Activated CD8-positive, alpha-beta memory T cell treated with anti-CD3 and anti-CD28 coated beads, Interleukin-2, amount 50 U/mL, for 24 hours (primary cell): ENCODE measurements around the gene CFHR1.
"Not testable (repeated sequence)": the region's sequence is repeated elsewhere in the genome, so short reads cannot be mapped to it uniquely, and the experiment has no call there.

ENCODE experiments used
- DNase-seq: peaks from one replicate; pipeline ENCODE4 v3.0.0-alpha.2; 2020; ENCODE audit errors: extremely low read depth

Gene CFHR1

DNA sequence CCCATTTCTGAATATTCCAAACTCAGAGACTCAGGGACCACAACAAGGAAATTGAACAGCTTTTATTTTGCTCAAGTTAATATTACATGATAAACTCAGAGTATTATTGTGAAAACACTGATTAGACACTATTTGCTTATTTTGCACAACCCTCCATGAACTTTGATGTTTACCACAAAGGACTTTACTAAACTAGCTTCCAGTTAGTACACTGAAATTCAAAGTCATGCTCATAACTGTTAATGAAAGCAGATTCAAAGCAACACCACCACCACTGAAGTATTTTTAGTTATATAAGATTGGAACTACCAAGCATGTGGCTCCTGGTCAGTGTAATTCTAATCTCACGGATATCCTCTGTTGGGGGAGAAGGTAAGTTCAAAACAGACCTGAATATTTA is at the start of gene CFHR1:
Gene CFHR1, plus strand, starts transcription at position 201 of the 400 bp plus-strand sequence. Its CDS starts 114 bp downstream, at position 315.
- not testable (repeated sequence) for DNase-seq

DNA sequence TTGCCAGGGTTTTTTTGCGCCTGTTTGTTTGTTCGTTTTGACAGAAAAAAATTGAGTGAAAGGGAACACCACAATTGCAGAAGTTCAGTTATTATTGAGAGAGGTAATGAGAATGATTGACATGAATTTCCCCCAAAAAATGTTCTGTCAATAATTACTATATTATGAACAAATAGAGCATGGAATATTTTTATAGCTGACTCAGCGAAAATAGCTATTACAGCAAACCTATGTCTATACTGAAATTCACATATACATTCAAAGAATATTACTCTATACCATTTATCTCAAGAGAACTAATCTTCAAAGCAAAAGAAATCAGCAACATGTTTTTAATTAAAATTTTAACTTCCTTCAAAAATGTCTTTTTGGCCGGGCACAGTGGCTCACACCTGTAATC is 49.7 kb upstream of the CFHR1 start:
- DNase-seq, result not testable (repeated sequence)

DNA sequence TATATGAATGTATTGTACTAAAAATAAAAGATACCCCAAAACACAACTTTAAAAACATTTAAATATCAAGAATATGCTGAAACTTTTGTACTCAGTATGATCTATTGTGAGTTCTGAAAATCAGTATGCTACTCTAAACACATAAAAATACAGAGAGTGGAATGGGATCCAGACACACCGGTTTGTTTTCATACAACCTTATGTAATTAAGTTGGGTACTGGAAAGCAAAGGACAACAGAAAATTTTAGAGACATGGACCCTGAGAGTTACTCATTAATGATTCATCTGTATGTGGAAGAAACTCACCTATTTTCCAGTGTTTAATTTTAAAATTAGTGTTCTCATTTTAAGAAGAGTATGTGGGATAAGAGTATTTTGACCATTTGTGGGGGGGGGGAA is 45.8 kb upstream of the CFHR1 start:
- no peak for DNase-seq

DNA sequence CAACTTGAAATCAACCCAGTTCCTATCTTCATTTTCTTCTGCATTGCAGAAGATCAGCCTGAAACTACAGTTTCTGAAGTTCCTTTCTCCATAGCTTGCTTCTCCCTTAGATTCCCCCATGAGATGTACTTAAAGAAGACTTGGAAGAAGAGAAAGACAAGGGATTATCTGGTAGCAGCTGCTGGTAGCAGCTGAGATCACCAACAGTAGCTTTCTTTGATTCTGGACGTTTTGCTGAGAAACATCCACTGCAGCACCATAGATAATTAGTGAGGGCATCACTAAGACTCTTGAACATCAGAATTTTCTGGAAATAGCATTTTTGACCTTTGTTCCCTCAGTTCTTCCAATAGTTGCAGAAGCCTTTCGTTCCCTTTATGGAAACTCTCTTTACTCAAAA is 45.4 kb upstream of the CFHR1 start:
- no peak for DNase-seq

DNA sequence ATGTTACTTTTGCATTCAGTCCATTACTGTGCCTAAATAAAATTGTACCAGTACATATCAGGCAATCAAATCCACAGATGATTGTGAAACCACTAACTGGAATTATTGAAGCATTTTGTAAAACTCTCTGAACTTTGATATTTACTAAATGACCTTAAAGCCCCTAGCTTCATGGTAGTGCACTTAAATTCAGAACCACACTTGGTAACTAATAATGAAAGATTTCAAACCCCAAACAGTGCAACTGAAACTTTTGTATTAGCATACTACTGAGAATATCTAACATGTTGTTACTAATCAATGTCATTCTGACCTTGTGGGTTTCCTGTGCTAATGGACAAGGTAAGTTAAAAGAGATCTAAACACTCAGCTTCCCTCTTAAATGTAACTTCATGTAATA is 44.9 kb upstream of the CFHR1 start, which contains the start of gene CFHR3:
Gene CFHR3, plus strand, starts transcription at position 238 of the 400 bp plus-strand sequence. Its CDS starts 47 bp downstream, at position 285.
- no peak for DNase-seq

DNA sequence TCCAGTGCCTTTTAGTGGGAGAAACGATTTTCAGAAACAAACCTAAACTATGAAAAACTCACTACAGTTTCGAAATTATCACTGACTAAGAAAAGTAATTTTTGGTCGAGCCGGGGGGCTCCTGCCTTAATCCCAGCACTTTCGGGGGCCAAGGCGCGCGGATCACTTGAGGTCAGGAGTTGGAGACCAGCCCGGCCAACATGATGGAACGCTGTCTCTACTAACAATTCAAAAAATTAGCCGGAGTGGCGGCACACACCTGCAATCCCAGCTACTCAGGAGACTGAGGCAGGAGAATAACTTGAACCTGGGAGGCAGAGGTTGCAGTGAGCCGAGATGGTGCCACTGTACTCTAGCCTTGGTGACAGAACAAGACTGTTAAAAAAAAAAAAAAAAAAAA is 41.9 kb upstream of the CFHR1 start:
- DNase-seq, result no peak

DNA sequence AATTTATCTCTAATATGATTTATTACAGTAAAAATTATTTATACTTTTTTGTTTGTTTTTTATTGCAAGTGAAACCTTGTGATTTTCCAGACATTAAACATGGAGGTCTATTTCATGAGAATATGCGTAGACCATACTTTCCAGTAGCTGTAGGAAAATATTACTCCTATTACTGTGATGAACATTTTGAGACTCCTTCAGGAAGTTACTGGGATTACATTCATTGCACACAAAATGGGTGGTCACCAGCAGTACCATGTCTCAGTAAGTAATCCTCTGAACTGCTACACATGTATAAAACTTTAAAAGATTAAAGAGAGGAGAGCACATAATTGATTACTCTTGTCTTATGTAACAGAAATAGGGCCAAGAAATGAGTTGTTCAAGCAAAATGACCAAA is 40.4 kb upstream of the CFHR1 start:
- DNase-seq, result no peak

DNA sequence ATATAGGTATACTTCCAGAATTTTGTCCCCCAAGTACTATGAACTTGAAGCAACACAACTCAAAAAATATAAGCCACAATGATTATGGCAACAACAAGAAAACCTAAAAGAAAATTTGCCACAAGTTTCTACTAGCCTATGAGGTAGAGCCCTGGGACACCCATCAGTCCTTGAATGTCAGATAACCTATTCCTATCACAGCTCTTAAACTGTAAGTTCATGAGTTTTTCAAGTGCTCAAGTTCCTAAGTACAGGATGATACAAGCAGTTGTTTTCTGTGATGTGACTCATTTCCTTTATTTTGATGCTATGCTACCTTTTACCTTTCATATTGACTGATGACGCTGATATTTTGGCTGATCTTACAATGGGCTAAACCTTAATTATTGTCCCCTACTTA is 28.3 kb upstream of the CFHR1 start:
- not testable (repeated sequence) for DNase-seq

DNA sequence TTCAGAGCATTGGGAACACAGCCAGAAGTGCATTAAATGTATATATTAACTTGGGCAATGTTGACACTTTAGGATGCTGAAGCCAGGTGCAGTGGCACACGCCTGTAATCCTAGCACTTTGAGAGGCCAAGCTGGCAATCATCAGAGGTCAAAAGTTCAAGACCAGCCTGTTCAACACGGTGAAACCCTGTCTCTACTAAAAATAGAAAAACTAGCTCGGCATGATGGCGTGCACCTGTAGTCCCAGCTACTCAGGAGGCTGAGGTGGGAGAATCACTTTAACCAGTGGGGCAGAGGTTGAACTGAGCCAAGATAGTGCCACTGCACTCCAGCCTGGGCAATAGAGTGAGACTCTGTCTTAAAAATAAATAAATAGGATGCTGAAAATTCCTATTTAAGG is 25.4 kb upstream of the CFHR1 start:
- not testable (repeated sequence) for DNase-seq

DNA sequence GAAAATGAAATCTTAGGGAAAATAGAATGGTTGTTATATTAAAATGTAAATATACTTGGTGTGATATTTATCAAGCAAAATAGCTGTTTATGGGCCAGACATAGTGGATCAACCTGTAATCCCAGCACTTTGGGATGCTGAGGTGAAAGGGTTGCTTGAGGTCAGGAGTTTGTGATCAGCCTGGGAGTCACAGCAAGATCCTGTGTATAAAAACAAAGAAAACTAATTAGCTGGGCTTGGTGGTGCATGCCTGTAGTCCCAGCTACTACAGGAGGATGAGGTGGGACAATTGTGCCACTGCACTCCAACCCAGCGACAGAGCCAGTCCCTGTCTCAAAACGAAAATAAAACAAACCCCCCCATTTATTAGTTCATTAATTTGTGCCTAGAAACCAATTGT is 21.6 kb upstream of the CFHR1 start:
- DNase-seq, result no peak

DNA sequence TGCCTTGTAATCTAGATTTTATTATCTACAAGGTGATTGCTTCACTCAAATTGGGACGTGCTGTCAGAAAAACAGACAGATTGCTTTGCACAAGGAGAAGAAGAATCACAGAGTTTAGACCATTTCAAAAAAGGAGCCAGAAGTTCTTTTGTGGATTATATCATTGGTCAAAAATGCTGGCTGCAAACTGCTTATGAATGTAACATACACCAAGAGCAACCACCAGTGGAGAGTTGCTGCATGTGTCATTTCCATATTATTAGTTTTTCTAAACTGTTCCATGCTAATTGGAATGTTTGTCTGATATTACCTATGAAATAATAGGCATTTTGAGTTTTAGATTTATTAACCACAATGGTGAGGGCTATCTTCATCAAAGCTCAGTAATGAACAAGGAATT is 17.6 kb upstream of the CFHR1 start:
- not testable (repeated sequence) for DNase-seq

DNA sequence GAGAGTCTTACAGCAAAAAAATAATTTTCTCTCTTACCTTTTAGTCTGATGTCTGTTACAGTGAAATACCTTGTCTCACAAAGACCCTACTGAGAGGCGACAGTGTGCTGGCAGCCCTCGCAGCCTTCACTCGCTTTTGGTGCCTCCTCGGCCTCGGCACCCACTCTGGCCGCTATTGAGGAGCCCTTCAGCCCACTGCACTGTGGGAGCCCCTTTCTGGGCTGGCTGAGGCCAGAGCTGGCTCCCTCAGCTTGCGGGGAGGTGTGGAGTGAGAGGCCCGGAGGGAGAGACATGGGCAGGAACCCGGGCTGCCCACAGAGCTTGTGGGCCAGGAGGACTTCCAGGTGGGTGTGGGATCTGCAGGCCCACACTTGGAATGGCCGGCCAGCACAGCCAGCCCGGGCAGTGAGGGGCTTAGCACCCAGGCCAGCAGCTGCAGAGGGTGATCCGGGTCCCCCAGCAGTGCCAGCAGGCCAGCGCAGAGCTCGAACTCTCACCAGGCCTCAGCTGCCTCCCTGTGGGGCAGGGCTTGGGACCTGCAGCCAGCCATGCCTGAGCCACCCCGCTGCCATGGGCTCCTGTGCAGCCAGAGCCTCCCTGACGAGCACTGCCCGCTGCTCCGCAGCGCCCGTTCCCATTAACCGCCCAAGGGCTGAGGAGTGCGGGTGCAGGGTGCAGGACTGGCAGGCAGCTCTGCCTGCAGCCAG is 10.8 kb upstream of the CFHR1 start:
- no peak for DNase-seq

DNA sequence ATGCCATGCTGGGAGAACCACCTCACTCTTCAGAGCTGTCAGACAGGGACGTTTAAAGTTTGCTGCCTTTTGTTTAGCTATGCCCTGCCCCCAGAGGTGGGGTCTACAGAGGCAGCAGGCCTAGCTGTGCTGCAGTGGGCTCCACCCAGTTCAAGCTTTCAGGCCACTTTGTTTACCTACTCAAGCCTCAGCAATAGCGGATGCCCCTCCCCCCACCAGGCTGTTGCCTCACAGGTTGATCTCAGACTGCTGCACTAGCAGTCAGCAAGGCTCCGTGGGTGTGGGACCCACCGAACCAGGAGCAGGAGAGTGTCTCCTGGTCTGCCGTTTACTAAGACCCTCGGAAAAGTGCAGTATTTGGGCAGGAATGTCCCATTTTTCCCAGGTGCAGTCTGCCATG is 2.1 kb upstream of the CFHR1 start:
- not testable (repeated sequence) for DNase-seq

DNA sequence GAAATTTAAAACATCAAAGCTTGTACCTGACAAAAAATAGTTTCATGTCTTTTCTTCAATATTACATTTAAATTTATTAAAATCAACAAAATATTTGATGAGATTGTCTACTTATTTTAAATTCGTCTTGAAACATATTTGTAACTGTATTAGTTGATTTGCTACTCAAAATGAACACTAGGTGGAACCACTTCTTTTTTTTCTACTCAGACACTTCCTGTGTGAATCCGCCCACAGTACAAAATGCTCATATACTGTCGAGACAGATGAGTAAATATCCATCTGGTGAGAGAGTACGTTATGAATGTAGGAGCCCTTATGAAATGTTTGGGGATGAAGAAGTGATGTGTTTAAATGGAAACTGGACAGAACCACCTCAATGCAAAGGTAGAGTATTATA is 8.3 kb downstream of the CFHR1 start:
- DNase-seq, result not testable (repeated sequence)

DNA sequence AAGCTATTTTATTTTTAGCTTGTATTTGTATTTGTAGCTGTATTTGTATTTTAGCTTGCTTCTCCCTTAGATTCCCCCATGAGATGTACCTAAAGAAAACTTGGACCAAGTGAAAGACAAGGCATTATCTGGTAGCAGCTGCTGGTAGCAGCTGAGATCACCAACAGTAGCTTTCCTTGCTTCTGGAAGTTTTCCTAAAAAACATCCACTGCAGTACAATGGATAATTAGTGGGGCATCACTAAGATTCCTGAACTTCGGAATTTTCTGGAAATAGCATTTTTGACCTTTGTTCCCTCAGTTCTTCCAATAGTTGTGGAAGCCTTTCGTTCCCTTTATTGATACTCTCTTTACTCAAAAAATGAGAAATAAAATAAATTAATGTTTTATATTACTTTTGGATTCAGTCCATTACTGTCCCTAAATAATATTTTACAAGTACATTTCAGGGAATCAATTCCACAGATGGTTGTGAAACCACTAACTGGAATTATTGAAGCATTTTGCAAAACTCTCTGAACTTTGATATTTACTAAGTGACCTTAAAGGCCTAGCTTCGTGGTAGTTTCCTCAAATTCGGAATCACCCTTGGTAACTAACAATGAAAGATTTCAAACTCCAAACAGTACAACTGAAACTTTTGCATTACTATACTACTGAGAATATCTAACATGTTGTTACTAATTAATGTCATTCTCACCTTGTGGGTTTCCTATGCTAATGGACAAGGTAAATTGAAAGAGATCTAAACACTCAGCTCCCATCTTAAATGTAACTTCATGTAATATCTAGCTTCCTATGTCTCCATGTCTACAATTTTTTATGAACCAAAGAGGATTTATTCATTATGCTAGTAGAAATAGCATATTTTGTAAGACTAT is 30.3 kb downstream of the CFHR1 start:
- DNase-seq, result not testable (repeated sequence)

DNA sequence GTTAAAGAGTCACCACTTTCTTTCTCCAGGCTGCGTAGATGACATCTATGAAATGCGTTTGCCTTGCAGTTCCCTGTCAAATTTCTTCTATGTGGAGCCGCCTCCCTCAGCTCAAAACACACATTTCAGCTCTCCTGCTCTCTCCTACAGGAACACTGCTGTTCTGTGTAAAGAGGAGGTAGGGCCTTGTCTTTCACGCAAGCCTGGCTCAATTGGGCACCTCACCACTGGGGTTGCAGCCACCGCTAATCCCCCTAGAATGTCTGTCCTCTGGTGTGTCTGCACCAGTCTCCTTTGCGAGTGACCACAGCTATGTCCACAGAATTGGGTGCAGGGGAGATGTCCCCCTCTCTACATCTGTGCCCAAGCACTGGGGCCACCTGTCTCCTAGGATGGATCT is 36.5 kb downstream of the CFHR1 start:
- DNase-seq, result no peak

DNA sequence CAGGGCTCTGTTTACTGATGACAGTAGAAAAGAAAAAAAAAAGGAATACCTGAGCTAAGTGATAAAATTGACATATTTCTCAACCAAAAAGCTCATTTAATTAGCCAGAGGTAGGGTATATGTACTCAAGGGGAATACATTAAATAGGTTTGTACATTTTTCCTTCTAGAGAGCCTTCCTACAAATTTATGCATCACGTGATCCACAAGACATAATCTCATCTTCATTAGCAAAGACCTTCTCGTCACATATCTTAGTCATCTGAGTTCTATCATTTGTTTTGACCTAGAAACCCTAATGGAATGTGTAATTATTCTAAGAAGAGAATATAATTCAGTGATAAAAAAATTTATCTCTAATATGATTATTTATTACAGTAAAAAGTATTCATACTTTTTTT is 37.7 kb downstream of the CFHR1 start:
- DNase-seq, result no peak

DNA sequence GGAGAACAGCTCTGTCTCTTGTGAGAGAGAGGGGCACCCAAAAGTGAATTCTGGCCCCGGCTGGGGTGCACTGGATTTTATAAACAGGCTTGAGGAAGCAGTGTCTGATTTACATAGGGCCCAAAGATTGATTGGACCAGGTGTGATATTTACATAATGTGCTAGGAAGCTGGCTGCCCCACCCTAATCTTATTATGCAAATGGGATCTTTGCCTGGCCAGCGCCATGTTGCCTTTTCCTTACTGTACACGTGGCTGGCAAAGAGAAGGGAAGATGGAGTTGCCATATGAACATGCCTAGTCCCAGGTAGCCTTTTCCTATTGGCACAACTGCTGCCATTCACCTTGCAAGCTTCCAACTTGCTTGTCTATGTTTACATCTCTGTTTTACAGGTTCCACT is 39.3 kb downstream of the CFHR1 start:
- DNase-seq, result no peak

DNA sequence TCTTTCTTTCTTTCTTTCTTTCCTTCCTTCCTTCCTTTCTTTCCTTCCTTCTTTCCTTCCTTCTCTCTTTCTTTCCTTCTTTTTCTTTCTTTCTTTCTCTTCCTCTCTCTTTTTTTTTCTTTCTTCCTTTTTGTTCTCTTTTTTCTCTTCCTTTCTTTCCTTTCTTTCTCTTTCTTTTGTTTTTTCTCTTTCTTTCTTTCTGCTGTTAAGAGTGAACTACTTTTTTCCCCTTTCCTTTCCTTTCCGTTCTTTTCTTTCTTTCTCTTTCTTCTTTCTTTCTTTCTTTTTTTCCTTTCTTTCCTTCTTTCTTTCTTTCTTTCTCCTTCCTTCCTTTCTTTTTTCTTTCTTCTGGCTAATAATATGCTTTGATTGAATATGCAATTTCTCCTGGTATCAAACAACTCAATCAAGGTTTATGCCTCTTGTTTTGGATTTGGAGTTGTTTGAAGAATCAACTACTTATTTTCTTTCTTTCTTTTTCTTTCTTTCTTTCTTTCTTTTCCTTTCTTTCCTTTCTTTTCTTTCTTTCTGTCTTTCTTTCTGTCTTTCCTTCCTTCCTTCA is 40.9 kb downstream of the CFHR1 start:
- no peak for DNase-seq

DNA sequence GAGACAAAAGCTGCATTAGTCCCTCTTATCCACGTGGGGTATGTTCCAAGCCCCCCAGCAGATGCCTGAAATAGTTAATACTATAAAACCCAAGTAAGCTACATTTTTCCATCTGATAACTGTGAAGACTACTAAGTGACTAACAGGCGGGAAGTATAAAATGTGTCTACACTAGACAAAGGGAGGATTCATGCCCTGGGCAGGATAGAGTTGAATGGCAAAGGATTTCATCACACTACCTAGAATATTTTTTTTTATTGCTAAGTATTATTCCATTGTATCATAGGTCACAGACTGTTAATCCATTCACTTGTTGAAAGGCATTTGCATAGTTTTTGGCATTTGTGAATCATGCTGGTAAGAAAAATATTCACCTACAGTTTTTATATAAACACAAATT is 41.9 kb downstream of the CFHR1 start:
- no peak for DNase-seq

DNA sequence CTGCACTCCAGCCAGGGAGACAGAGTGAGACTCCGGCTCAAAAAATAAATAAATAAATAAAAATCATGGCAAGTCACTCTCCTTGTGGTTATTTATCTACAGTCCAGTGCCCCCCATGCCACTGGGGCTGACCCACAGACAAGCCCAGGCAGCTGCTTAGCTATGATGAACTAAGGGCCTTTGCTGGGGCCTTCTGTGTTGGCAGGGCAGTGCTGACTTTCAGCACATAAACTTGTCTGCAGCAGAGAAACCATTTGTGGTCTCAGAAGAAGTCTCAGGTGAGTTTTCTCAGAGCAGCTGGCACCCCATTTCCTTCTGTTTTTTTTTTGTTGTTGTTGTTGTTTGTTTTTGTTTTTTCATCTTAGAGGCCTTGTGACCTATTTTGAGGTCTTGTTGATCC is 47.4 kb downstream of the CFHR1 start:
- DNase-seq, result no peak

DNA sequence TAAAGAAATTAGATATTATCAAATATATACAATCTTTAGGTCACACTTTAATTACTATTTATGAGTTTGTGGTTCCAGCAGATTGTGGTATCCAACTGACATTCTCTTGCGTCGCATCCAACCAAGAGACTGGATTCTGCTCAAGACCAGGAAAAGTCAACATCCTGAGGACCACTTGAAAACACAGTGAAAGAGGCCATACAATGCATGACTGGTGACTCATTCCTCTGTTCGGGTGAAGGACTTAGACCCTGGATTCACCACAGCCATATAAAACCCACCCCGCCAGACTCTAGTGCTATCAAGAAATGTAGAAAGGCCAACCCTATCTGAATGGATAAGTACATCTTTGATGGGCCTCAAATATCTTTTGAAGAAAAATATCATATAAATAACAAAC is 53.9 kb downstream of the CFHR1 start:
- no peak for DNase-seq

DNA sequence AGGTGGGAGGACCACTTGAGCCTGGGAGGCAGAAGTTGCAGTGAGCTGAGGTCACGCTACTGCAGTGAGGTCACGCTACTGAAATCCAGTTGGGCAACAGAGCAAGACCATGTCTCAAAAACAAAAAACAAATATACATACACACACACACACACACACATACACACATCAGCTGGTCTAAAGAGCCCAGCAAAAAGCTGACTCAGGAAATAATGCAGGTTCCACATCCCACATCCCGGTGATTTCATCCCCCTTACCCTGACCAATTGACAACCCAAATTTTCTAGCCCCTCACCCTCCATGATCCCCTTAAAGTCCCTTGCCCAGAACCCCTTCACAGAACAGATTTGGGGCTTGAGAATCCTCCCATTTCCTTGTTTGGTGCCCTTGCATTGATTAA is 56.4 kb downstream of the CFHR1 start:
- no peak for DNase-seq
